NCI-H2029 (cell line): ENCODE data around the gene POC1A.
A peak's percentile ranks its signal among the peaks of the same experiment; 100 is the strongest.
"Not testable (repeated sequence)": the region's sequence is repeated elsewhere in the genome, so short reads cannot be mapped to it uniquely, and the experiment has no call there.

Experiments used
- DNase-seq: peaks from one replicate; lab custom pipeline; 2025; lab: John Stamatoyannopoulos, UW

POC1A gene

GRCh38 chr3:52044869-52045619 is 109.2 kb downstream of the POC1A start:
- no peak for DNase-seq

GRCh38 chr3:52043750-52044149 is 110.5 kb downstream of the POC1A start:
- no peak for DNase-seq

- DNase-seq = not testable (repeated sequence)
Measured at GRCh38 chr3:52043039-52043438, 111.2 kb downstream of the POC1A start.

DNA sequence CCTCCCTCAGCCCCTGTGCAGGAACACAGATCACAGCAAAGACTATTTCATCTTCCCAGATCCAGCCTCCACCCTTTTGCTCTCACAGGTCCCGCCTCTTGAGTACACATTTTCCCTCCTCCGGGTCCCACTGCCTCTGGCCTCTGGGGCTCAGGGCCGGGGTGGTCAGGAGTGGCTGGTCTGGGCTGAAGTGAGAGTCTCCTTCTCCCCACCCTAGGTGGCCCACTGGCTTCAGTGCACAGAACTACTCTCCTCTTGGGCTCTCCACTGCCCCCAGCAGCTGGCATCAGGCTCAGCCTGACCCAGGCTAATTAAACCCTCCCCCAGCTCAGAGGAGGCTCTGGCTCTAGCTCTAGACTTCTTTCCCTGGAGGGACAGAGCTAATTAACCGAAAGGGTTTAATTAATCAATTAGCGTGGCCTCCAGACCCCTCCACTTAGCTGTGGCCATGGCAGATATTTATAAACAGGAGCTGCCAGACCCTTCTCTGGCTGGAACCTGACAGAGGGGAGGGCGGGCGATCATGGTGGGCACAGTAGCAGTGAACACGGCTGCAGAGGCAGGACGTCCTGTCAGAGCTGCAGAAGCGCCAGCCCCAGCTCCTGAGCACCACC is 113.0 kb downstream of the POC1A start:
- no peak for DNase-seq

DNA sequence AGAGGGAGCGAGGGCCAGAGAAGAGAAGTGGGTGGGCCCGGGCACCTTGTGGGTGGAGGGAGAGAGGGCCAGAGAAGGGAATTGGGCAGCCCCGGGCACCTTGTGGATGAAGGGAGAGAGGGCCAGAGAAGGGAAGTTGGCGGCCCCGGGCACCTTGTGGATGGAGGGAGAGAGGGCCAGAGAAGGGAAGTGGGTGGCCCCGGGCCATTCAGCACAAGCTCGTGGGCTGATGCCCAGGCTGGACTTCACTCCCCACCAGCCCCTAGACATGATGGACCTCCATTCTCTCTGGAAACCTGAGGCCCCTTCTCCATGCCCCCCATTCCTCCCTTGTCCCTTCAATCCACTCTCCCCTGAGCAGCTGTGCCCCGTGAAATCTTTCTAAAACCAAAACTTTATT is 113.6 kb downstream of the POC1A start:
- DNase-seq = no peak

GRCh38 chr3:52039846-52040245 is 114.4 kb downstream of the POC1A start:
- peak; percentile 32 for DNase-seq

GRCh38 chr3:52039426-52039825 is 114.8 kb downstream of the POC1A start:
- no peak for DNase-seq

DNA sequence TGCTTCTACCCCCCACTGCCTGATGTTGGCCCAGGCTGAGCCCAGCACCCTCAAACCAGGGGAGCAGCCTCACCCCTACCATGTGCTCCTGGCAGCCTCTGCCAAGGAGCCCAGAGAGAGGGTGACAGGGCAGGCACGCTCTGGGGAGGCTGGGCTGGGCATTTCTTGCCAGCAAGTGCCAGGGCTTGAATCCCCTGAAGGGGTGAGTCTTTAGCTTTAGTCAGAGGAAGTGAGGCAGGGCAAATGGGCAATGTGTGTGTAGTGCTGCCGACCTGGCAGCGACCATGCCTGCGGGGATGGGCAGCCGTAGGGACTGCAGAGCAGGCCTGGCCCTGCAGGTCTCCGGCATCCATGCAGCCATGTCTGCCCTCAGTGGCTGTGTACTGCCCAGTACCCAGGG is 116.0 kb downstream of the POC1A start:
- DNase-seq = no peak

- DNase-seq = no peak
Measured at GRCh38 chr3:52037291-52037690, 116.9 kb downstream of the POC1A start.

GRCh38 chr3:52036829-52037228 is 117.4 kb downstream of the POC1A start:
- no peak for DNase-seq

GRCh38 chr3:52036222-52036694 is 118.0 kb downstream of the POC1A start:
- no peak for DNase-seq

DNA sequence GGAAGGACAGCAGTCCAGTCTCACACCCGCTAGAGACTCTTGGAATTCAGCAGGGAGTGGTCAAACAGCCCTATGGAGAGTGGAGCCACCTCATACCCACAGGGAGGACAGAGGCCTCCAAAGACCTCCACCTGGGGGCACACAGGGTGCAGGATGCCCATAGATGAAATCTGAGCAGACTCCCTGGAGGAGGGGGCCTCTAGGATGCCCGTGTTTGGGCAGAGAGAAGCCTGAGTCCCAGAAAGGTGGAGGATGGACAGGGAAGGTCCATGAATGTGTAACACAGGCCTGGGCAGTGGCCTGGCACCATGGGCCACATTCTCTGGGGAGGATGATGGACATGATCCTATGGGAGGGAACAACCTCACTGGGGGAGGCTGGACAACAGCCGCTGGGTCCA is 119.6 kb downstream of the POC1A start:
- no peak for DNase-seq

- no peak for DNase-seq
Measured at GRCh38 chr3:52034212-52034611, 120.0 kb downstream of the POC1A start.

GRCh38 chr3:52033748-52034147 is 120.5 kb downstream of the POC1A start:
- DNase-seq = not testable (repeated sequence)

DNA sequence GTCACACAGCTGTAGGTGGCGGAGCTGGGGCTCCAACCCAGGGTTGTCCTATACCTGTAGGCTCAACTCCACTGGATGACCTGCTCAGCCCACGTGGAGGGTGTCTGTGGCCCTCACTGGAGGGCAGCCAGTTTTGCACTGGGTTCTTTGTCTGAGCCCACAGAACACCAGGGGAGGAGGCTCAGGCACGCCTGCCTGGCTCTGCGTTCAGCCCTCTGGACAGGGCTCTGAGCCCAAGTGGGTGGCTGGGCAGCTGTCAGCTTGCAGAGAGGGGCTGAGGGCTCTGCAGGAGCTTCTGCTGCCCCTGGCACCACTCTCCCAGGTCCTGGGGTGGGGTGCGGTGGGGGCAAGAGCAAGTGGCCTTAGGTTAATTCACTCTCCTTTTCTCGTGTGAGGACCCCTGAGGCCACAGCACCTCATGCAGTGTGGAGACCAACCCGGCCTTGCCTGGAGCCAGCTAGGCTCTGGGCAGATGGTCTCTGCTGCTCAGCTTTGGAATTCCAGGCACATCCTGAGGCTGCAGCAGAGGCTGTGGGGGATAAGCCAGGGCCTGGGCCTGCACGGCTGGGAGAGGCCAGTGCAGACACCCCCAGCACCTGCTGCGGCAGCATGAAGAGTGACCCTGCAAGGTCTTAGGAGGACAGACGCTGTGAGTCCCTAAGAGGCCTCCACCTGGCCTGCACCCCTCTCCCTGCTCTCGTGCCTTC is 121.4 kb downstream of the POC1A start:
- no peak for DNase-seq

DNA sequence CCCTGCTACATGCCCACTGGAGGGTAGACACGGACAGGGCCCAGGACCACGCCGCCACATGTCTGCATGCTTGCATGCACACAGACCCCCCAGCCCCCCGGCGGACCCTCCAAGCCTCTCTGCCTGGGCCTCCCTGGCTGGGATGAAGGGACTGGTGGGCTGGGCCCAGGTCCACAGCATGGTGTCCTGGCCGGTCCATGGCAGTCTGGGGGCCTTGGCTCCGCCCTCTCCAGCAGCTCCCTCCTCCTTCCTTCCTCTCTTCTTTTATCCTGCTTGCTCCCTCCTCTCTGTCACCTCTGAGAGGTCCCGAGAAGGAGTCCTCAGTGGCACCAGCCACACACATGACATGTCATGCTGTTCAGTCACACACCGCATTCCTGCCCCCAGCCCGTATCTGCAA is 122.3 kb downstream of the POC1A start:
- DNase-seq = no peak

- DNase-seq = no peak
Measured at GRCh38 chr3:52030714-52031310, 123.4 kb downstream of the POC1A start.

- DNase-seq = no peak
Measured at GRCh38 chr3:52029535-52029934, 124.7 kb downstream of the POC1A start.

DNA sequence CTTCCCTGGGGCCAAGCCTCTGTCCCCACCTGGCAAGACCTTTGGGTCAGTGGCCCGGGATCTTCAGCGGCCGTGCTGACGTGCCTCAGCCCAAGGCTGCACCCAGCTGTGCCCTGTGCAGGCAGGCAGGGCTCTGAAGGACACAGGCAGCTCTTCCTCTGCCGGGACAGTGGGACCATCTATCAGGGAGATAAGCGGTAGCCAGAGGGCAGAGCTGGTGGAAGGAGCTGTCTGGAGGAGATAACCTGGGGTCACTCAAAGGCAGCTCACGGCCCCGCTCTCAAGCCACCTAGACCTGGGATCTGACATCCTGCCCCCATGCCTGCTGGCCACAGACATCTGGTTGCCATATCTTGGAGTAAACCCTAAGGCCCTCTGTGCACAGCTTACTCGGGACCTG is 125.2 kb downstream of the POC1A start:
- DNase-seq = no peak

DNA sequence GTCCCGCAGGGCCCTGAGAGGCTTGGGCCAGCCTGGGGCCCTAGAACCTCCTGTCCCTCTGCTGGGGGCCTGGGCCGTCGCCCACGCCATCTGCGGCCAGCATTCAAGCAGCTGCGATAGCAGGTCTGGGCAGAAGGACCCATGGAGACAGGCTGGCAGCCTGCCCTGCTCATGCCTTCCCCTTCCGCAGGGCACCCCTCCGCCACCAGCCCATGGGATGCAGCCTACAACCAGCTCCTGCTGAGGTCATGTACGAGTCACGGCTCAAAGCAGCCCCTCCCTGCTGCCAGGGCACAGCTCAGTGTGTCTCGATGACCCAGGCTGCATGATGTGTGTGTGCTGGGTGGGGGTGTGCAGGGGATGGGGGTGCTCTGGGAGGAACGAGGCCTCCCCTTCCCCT is 125.7 kb downstream of the POC1A start:
- no peak for DNase-seq

DNA sequence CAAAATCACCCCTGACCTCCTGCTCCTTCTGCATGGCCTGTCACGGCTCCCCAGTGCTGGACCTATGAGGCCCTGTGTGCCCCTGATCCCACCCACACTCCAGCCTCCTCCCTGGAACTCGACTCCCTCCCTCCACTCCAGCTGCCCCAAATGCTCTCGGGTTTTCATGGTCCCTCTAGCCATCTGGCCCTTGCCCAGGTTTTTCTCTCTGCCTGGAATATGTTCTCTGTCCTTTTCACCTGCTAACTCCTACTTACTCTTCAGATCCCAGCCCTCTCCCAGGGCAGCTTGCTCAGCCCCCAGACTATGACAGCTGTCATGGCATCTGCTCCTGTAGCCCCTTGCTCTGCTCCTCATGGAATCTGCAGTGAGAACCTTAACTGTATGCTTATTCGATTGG is 128.2 kb downstream of the POC1A start:
- no peak for DNase-seq

DNA sequence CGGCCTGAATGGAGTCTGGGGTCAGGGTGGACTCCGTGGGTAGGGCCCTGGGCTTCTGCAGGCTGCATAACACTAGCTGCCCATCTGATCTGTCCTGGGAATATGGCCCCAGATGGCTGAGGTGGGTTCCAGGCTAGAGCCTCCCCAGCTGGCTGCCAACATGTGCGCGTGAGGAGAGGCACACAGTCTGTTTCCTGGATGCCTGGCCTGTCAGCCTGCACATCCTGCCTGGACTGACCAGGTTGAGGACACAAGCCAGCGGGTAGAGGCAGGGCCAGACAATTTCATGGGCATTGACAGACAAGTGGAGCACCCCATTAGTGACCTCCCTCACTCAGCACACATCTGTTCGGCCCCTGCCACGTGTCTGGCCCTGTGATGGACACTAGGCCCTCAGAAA is 128.8 kb downstream of the POC1A start:
- DNase-seq = no peak
